ENCODE measurements around the gene LMAN2.

- no peak for TF ChIP-seq CTCF (IDR thresholded peaks at IDR 0.05)
- TF ChIP-seq EP300 (IDR thresholded peaks at IDR 0.05; ENCODE audit: low read depth), result no peak
- no peak for TF ChIP-seq POLR2A (IDR thresholded peaks at IDR 0.05)
- TF ChIP-seq POLR2AphosphoS5 (IDR thresholded peaks at IDR 0.05), result no peak
These were observed 6.6 kb downstream of the LMAN2 start for GRCh38 chr5:177344891-177345290.

Data from transverse colon (tissue), 4 donors.